ENCODE data around the gene APC.
"Not testable (repeated sequence)": the region's sequence is repeated elsewhere in the genome, so short reads cannot be mapped to it uniquely, and the experiment has no call there.

APC gene

GRCh38 chr5:112844489-112844888 is 106.8 kb downstream of the APC start:
- no peak overlapping the region for H3K4me3 ChIP-seq (ENCODE audit: low read length)
- H3K4me1 ChIP-seq (ENCODE audit: control insufficient read depth, insufficient read depth, low read length): no peaks in the 10 kb centered on the region
- H3K27me3 ChIP-seq (ENCODE audit: control insufficient read depth, insufficient read depth, low read length): no peaks in the 10 kb centered on the region
- H3K9ac ChIP-seq (ENCODE audit: low read length): no peak overlapping the region
- no peaks in the 10 kb centered on the region for H3K36me3 ChIP-seq (ENCODE audit: control insufficient read depth, insufficient read depth, low read length)
- H3K9me3 ChIP-seq (ENCODE audit: control insufficient read depth, low read length): no peaks in the 10 kb centered on the region

DNA sequence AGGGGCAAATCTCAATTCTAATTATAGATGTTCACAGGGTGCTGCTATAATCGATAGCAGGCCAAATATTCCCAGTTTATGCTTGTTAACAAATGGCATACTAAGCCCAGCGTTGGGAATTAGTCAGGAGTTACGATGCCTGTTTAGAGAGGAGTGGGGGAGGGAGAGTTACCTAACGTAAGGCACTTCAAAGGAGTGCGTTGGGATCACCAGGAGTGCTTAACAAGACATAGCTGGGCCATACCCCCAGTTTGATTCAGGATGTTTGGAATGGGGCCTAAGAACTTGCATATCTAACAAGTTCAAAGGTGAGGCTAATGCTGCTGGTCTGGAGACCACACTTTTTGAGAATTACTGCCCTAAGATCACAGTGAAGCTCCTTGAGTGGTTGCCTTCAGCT is 108.9 kb downstream of the APC start:
- no peak overlapping the region for H3K9ac ChIP-seq (ENCODE audit: low read length)
- no peaks in the 10 kb centered on the region for H3K27me3 ChIP-seq (ENCODE audit: control insufficient read depth, insufficient read depth, low read length)
- H3K4me1 ChIP-seq (ENCODE audit: control insufficient read depth, insufficient read depth, low read length): no peaks in the 10 kb centered on the region
- no peak overlapping the region for H3K4me3 ChIP-seq (ENCODE audit: low read length)
- H3K9me3 ChIP-seq (ENCODE audit: control insufficient read depth, low read length): no peaks in the 10 kb centered on the region
- H3K36me3 ChIP-seq (ENCODE audit: control insufficient read depth, insufficient read depth, low read length): no peaks in the 10 kb centered on the region

DNA sequence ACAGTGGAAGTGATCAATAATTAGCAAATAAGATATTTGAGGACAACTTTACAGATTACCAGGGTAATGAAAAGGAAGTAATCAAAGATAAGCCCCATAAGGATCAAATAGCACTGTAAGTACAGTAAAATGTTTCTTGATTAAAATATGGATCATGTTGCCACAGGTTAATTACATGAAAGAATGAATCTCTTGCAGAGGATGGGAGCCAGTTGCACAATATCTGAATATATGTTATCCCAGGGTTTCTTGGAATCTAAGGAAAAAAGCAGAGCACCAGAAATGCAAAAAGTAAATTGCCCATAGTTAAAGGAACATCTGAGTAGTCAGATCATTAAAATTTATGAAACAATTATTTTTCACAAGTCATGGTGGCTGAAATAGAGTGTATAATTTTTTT is 109.6 kb downstream of the APC start:
- no peaks in the 10 kb centered on the region for H3K27me3 ChIP-seq (ENCODE audit: control insufficient read depth, insufficient read depth, low read length)
- no peak overlapping the region for H3K4me3 ChIP-seq (ENCODE audit: low read length)
- H3K9me3 ChIP-seq (ENCODE audit: control insufficient read depth, low read length): no peaks in the 10 kb centered on the region
- H3K4me1 ChIP-seq (ENCODE audit: control insufficient read depth, insufficient read depth, low read length): no peaks in the 10 kb centered on the region
- no peaks in the 10 kb centered on the region for H3K36me3 ChIP-seq (ENCODE audit: control insufficient read depth, insufficient read depth, low read length)
- H3K9ac ChIP-seq (ENCODE audit: low read length): no peak overlapping the region

- H3K4me3 ChIP-seq (ENCODE audit: low read length): no peak overlapping the region
Observed at GRCh38 chr5:112848116-112848811, 110.6 kb downstream of the APC start.

GRCh38 chr5:112849912-112850311 is 112.2 kb downstream of the APC start:
- no peak overlapping the region for H3K9ac ChIP-seq (ENCODE audit: low read length)
- H3K36me3 ChIP-seq (ENCODE audit: control insufficient read depth, insufficient read depth, low read length): no peaks in the 10 kb centered on the region
- no peaks in the 10 kb centered on the region for H3K4me1 ChIP-seq (ENCODE audit: control insufficient read depth, insufficient read depth, low read length)
- no peaks in the 10 kb centered on the region for H3K9me3 ChIP-seq (ENCODE audit: control insufficient read depth, low read length)
- H3K4me3 ChIP-seq (ENCODE audit: low read length): no peak overlapping the region
- no peaks in the 10 kb centered on the region for H3K27me3 ChIP-seq (ENCODE audit: control insufficient read depth, insufficient read depth, low read length)

More at GRCh38 chr5:112848116-112848811, 110.6 kb downstream of the APC start:
- Histone ChIP-seq H3K9me3 (ENCODE audit: control insufficient read depth, low read length) (no peaks in the 10 kb centered on the region), H3K4me1 (ENCODE audit: control insufficient read depth, insufficient read depth, low read length) (no peaks in the 10 kb centered on the region), H3K9ac (ENCODE audit: low read length) (no peak overlapping the region), H3K36me3 (ENCODE audit: control insufficient read depth, insufficient read depth, low read length) (no peaks in the 10 kb centered on the region), H3K27me3 (ENCODE audit: control insufficient read depth, insufficient read depth, low read length) (no peaks in the 10 kb centered on the region)

DNA sequence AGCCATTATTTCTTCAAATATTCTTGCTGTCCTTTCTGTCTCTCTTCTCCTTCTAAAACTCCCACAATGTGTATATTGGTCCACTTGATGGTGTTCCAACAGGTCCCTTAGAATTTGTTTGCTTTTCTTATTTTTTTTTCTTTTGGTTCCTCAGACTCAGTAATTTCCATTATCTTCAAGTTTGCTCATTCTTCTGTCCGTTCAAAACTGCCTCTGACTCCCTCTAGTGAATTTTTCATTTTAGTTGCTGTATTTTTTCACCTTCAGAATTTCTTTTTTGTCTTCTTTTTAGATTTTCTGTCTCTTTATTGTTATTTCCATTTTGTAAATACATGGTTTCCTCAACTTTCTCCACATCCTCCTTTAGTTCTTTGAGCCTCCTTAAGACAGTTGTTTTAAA is 117.0 kb downstream of the APC start:
- Histone ChIP-seq H3K4me1 (ENCODE audit: control insufficient read depth, insufficient read depth, low read length) (no peaks in the 10 kb centered on the region), H3K9me3 (ENCODE audit: control insufficient read depth, low read length) (no peaks in the 10 kb centered on the region), H3K27me3 (ENCODE audit: control insufficient read depth, insufficient read depth, low read length) (no peaks in the 10 kb centered on the region), H3K4me3 (ENCODE audit: low read length) (no peak overlapping the region), H3K9ac (ENCODE audit: low read length) (no peak overlapping the region), H3K36me3 (ENCODE audit: control insufficient read depth, insufficient read depth, low read length) (no peaks in the 10 kb centered on the region)

GRCh38 chr5:112857866-112858265 is 120.2 kb downstream of the APC start:
- H3K27me3 ChIP-seq (ENCODE audit: control insufficient read depth, insufficient read depth, low read length): no peaks in the 10 kb centered on the region
- H3K36me3 ChIP-seq (ENCODE audit: control insufficient read depth, insufficient read depth, low read length): no peaks in the 10 kb centered on the region
- H3K9ac ChIP-seq (ENCODE audit: low read length): no peak overlapping the region

DNA sequence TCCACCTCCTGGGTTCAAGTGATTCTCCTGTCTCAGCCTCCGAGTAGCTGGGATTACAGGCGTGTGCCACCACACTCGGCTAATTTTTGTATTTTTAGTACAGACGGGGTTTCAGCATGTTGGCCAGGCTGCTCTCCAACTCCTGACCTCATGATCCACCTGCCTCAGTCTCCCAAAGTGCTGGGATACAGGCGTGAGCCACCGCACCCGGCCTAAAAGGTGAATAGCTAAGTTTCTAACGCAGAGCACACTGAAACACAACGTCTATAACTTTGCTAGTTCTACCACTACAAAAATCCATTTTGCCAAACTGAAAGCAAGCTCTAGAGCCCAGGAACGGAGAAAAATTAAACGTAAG is 122.9 kb downstream of the APC start:
- H3K4me3 ChIP-seq (ENCODE audit: low read length): peak overlapping the region; percentile 93
- peaks cover 16% of the 10 kb centered on the region for H3K4me1 ChIP-seq (ENCODE audit: control insufficient read depth, insufficient read depth, low read length)
- peak overlapping the region; percentile 96 for H3K9ac ChIP-seq (ENCODE audit: low read length)
- H3K27me3 ChIP-seq (ENCODE audit: control insufficient read depth, insufficient read depth, low read length); H3K9me3 ChIP-seq (ENCODE audit: control insufficient read depth, low read length); H3K36me3 ChIP-seq (ENCODE audit: control insufficient read depth, insufficient read depth, low read length): not testable (repeated sequence)

More at GRCh38 chr5:112857866-112858265, 120.2 kb downstream of the APC start:
- H3K4me3 ChIP-seq (ENCODE audit: low read length): no peak overlapping the region
- no peaks in the 10 kb centered on the region for H3K9me3 ChIP-seq (ENCODE audit: control insufficient read depth, low read length)
- H3K4me1 ChIP-seq (ENCODE audit: control insufficient read depth, insufficient read depth, low read length): peaks cover 15% of the 10 kb centered on the region

DNA sequence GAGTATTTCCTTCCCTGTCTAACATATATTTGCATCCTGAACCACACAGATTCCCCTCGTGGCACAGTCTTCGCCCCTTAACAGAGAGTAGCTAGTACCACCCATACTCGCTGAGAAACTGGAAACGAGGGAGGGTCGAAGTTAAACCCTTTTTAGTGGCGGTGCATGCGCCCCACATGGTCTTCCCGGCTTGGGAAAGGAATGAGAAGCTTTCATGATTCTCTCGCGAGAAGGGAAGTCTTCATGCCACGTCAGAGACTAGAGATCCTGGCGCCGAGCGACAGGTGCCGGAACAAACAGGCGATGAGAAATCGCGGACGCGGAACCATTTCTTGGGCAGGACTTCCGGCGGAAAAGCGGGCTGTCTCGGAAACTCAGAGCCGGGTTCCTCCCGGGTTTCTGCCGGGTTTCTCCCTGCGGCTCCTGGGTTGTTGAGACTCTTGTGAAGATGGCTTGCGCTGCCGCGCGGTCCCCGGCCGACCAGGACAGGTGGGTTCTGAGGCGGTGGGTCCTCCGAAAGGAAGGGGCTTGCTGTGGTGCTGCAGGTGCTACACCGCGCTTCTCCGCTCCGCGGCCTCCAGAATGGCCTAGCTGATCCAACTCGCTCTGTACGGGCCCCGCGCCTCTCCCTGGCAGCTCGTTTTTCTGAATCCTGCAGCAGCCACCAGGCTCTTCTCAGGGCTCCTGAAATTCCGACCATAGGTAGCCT is 123.4 kb downstream of the APC start, which contains the start of gene SRP19:
Gene SRP19 (plus strand): TSS at position 359 of the 709 bp plus-strand sequence. CDS start 90 bp downstream, at position 449.
- no peaks in the 10 kb centered on the region for H3K36me3 ChIP-seq (ENCODE audit: control insufficient read depth, insufficient read depth, low read length)
- H3K9me3 ChIP-seq (ENCODE audit: control insufficient read depth, low read length): no peaks in the 10 kb centered on the region
- peaks cover 16% of the 10 kb centered on the region for H3K4me1 ChIP-seq (ENCODE audit: control insufficient read depth, insufficient read depth, low read length)
- peak within 1 kb of the TSS; percentile 93 for H3K4me3 ChIP-seq (ENCODE audit: low read length)
- H3K27me3 ChIP-seq (ENCODE audit: control insufficient read depth, insufficient read depth, low read length): no peaks in the 10 kb centered on the region
- H3K9ac ChIP-seq (ENCODE audit: low read length): peak within 1 kb of the TSS; percentile 96

DNA sequence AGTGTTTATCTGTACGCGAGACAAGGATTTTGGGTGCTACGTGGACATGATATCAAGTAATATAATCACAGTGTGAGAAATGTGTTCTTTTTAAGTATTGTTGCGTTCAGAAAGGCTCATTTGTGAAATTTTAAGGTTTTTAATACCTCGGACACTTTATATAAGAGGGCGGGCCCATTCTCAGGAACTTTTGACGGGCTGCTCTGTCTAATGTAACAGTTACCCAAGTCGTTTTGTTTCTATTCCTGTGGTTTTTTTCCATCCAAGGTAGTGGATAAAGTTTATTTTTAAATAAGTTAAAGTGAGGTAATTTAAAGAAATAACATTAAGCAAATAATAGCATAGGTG is 123.9 kb downstream of the APC start:
- no peaks in the 10 kb centered on the region for H3K9me3 ChIP-seq (ENCODE audit: control insufficient read depth, low read length)
- peaks cover 3% of the 10 kb centered on the region for H3K36me3 ChIP-seq (ENCODE audit: control insufficient read depth, insufficient read depth, low read length)
- no peaks in the 10 kb centered on the region for H3K27me3 ChIP-seq (ENCODE audit: control insufficient read depth, insufficient read depth, low read length)
- peaks cover 16% of the 10 kb centered on the region for H3K4me1 ChIP-seq (ENCODE audit: control insufficient read depth, insufficient read depth, low read length)
- H3K9ac ChIP-seq (ENCODE audit: low read length): peak overlapping the region; percentile 96
- peak overlapping the region; percentile 93 for H3K4me3 ChIP-seq (ENCODE audit: low read length)

DNA sequence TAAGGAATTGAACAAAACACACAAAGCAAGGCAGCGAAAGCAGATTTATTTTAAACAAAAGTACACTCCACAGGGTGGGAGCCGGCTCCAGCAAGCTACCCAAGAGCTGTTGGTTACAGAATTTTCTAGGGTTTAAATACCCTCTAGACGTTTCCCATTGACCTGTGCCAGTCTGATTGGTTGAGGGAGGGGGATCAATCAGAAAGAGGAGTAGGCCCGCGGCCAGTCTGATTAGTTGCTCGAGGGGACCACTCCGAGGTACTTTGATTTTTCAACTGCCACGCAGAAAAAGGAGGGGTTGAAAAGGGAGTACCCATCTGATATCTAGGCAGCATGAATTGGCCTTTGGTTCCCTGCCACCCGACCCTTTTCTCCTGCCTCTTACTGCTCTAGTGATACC is 124.4 kb downstream of the APC start:
- Histone ChIP-seq H3K9me3 (ENCODE audit: control insufficient read depth, low read length) (no peaks in the 10 kb centered on the region), H3K9ac (ENCODE audit: low read length) (peak overlapping the region; percentile 96), H3K36me3 (ENCODE audit: control insufficient read depth, insufficient read depth, low read length) (peaks cover 7% of the 10 kb centered on the region), H3K4me3 (ENCODE audit: low read length) (peak overlapping the region; percentile 93), H3K27me3 (ENCODE audit: control insufficient read depth, insufficient read depth, low read length) (no peaks in the 10 kb centered on the region), H3K4me1 (ENCODE audit: control insufficient read depth, insufficient read depth, low read length) (peaks cover 16% of the 10 kb centered on the region)

- Histone ChIP-seq H3K9ac (ENCODE audit: low read length) (no peak overlapping the region), H3K4me3 (ENCODE audit: low read length) (no peak overlapping the region)
Observed at GRCh38 chr5:112863549-112863948, 125.9 kb downstream of the APC start.

More at GRCh38 chr5:112863549-112863948, 125.9 kb downstream of the APC start:
- no peaks in the 10 kb centered on the region for H3K27me3 ChIP-seq (ENCODE audit: control insufficient read depth, insufficient read depth, low read length)
- no peaks in the 10 kb centered on the region for H3K9me3 ChIP-seq (ENCODE audit: control insufficient read depth, low read length)
- peaks cover 7% of the 10 kb centered on the region for H3K36me3 ChIP-seq (ENCODE audit: control insufficient read depth, insufficient read depth, low read length)
- H3K4me1 ChIP-seq (ENCODE audit: control insufficient read depth, insufficient read depth, low read length): peaks cover 16% of the 10 kb centered on the region
